ENCODE results near the gene TBR1.

Gene TBR1

GRCh38 chr2:161415987-161416707 lies at the start of gene TBR1:
Gene TBR1, plus strand, starts transcription at chr2:161416297. Its CDS starts 114 bp downstream, at chr2:161416411.
- no peak for DNase-seq

GRCh38 chr2:161367675-161368074 lies 48.4 kb upstream of the TBR1 start:
- no peak for DNase-seq

GRCh38 chr2:161369311-161369710 lies 46.8 kb upstream of the TBR1 start:
- no peak for DNase-seq

GRCh38 chr2:161370981-161371380 lies 45.1 kb upstream of the TBR1 start:
- DNase-seq, result no peak

GRCh38 chr2:161371869-161372268 lies 44.2 kb upstream of the TBR1 start:
- no peak for DNase-seq

- no peak for DNase-seq
These were observed 42.2 kb upstream of the TBR1 start for GRCh38 chr2:161373942-161374341.

- no peak for DNase-seq
These were observed 41.7 kb upstream of the TBR1 start for GRCh38 chr2:161374446-161374845.

- DNase-seq, result no peak
These were observed 36.4 kb upstream of the TBR1 start for GRCh38 chr2:161379740-161380139.

- no peak for DNase-seq
These were observed 34.6 kb upstream of the TBR1 start for GRCh38 chr2:161381546-161381945.

- DNase-seq, result no peak
These were observed 33.4 kb upstream of the TBR1 start for GRCh38 chr2:161382747-161383146.

- no peak for DNase-seq
These were observed 31.2 kb upstream of the TBR1 start for GRCh38 chr2:161384864-161385263.

GRCh38 chr2:161386228-161386824 lies 29.8 kb upstream of the TBR1 start:
- DNase-seq, result no peak

GRCh38 chr2:161388146-161388779 lies 27.8 kb upstream of the TBR1 start:
- no peak for DNase-seq

- no peak for DNase-seq
These were observed 24.2 kb upstream of the TBR1 start for GRCh38 chr2:161391737-161392506.

GRCh38 chr2:161400076-161400475 lies 16.0 kb upstream of the TBR1 start:
- DNase-seq, result no peak

- no peak for DNase-seq
These were observed 13.8 kb upstream of the TBR1 start for GRCh38 chr2:161402297-161402696.

- no peak for DNase-seq
These were observed 9.8 kb upstream of the TBR1 start for GRCh38 chr2:161406316-161406715.

- no peak for DNase-seq
These were observed 8.5 kb upstream of the TBR1 start for GRCh38 chr2:161407597-161407996.

GRCh38 chr2:161409308-161409907 lies 6.7 kb upstream of the TBR1 start:
- DNase-seq, result no peak

GRCh38 chr2:161412346-161412745 lies 3.8 kb upstream of the TBR1 start:
- no peak for DNase-seq

GRCh38 chr2:161414042-161415033 lies 1.8 kb upstream of the TBR1 start:
- no peak for DNase-seq

Data from activated CD4-positive, alpha-beta T cell treated with anti-CD3 and anti-CD28 coated beads, Interleukin-2, amount 50 U/mL, for 1 hour (primary cell).